HepG2 (cell line): ENCODE data around the gene PIK3IP1. TPM values are rescaled to one million over a fixed set of nuclear protein-coding genes. Genes with fewer than 3 reads are reported as not detected.
"Not testable (repeated sequence)": the region's sequence is repeated elsewhere in the genome, so short reads cannot be mapped to it uniquely, and the experiment has no call there.

Experiments
- ATAC-seq: fragments of 200-7000 bp; cut with Tn5 transposase; 3 replicates; pipeline ENCODE4 v1.9.1; 2020; ENCODE audit warnings: mild to moderate bottlenecking, moderate library complexity
- BruUV-seq: library from RNA; stranded (reverse); fragments of 400-500 nt; replicated peaks from 2 replicates; lab custom pipeline; 2021; lab: Mats Ljungman, UMichigan
- CTCF ChIA-PET: fragments of 300-600 bp; formaldehyde crosslinking; extraction: SDS; loops from one replicate; lab custom pipeline; 2021; ENCODE audit warnings: low total read pairs, inconsistent platforms, low intra/inter-chr PET ratio; lab: Yijun Ruan, JAX
- POLR2A ChIA-PET: fragments of 350-600 bp; sonication (Branson Sonifier 250); formaldehyde crosslinking; loops from one replicate; lab custom pipeline; 2020; ENCODE audit warnings: antibody characterized with exemption, inconsistent platforms; lab: Yijun Ruan, JAX
- DNase-seq: peaks from one replicate; pipeline ENCODE4 v3.0.0-alpha.2; 2015; ENCODE audit warnings: low spot score
- FAIRE-seq: peaks from 3 replicates; lab custom pipeline; 2011; peaks lifted over from hg19 to GRCh38; lab: Jason Lieb, UNC
- H2AFZ ChIP-seq: one replicate; pipeline ENCODE4 v1.6.1; 2011; ENCODE audit warnings: low read length, inconsistent platforms
- H3K27ac ChIP-seq: fragments of 300-600 bp; 3 replicates; pipeline ENCODE4 v1.8.0; 2011; ENCODE audit warnings: mixed run types, mild to moderate bottlenecking, mixed read lengths, low read length, inconsistent platforms; ENCODE audit not compliant: insufficient read depth; ENCODE audit errors: extremely low read length
- H3K27me3 ChIP-seq, 2 experiments: fragments of 200-600 bp in 1 of 2; 2 replicates in 1 of 2; 3 replicates in 1 of 2; pipeline versions ENCODE4 v1.6.0 to v1.8.0; 2011; ENCODE audit warnings: low read length in 2 of 2, mild to moderate bottlenecking in 2 of 2, moderate library complexity in 2 of 2, inconsistent platforms in 1 of 2; ENCODE audit not compliant: insufficient read depth in 2 of 2, control insufficient read depth in 1 of 2
- H3K36me3 ChIP-seq, 2 experiments: fragments of 200-600 bp in 1 of 2; replicated peaks in 1 of 2; 2 replicates in 1 of 2; 3 replicates in 1 of 2; pipeline versions ENCODE4 v1.5.1 to v1.8.0; 2011; ENCODE audit warnings: low read length in 2 of 2, inconsistent platforms in 1 of 2; ENCODE audit not compliant: insufficient read depth in 2 of 2, control insufficient read depth in 1 of 2
- H3K4me1 ChIP-seq: 2 replicates; pipeline ENCODE4 v1.5.1; 2012; ENCODE audit warnings: low read length, inconsistent platforms; ENCODE audit not compliant: insufficient read depth
- H3K4me2 ChIP-seq: 2 replicates; pipeline ENCODE4 v1.6.0; 2011; ENCODE audit warnings: low read depth, low read length, inconsistent platforms
- H3K4me3 ChIP-seq, 3 experiments: fragments of 200-600 bp in 1 of 3; sonication (generic), shearing (Covaris generic) in 1 of 3; replicated peaks in 1 of 3; 2 replicates each; pipeline ENCODE4 v1.5.1; 2011 to 2016; ENCODE audit warnings: low read length in 3 of 3, inconsistent platforms in 2 of 3, low read depth in 2 of 3, mild to moderate bottlenecking in 2 of 3, control low read depth in 1 of 3, mixed read lengths in 1 of 3; ENCODE audit not compliant: insufficient read depth in 1 of 3
- H3K79me2 ChIP-seq: one replicate; pipeline ENCODE4 v1.6.1; 2011; ENCODE audit warnings: low read length, inconsistent platforms; ENCODE audit not compliant: insufficient read depth
- H3K9ac ChIP-seq: 2 replicates; pipeline ENCODE4 v1.6.0; 2011; ENCODE audit warnings: mild to moderate bottlenecking, low read depth, low read length, inconsistent platforms; ENCODE audit not compliant: insufficient read depth
- H3K9me3 ChIP-seq: 2 replicates; pipeline ENCODE4 v1.5.1; 2012; ENCODE audit warnings: mild to moderate bottlenecking, low read length
- H4K20me1 ChIP-seq: 2 replicates; pipeline ENCODE4 v1.6.0; 2011; ENCODE audit warnings: inconsistent platforms, mild to moderate bottlenecking, low read length, moderate library complexity; ENCODE audit not compliant: insufficient read depth
- ATF1 ChIP-seq: IDR thresholded peaks from 2 replicates; pipeline ENCODE4 v1.6.1; 2016; ENCODE audit warnings: mild to moderate bottlenecking, control low read depth
- MIXL1 ChIP-seq: IDR thresholded peaks from 2 replicates; pipeline ENCODE4 v1.6.1; 2016
- TOE1 ChIP-seq: sonication (generic); formaldehyde crosslinking; IDR thresholded peaks from 2 replicates; pipeline ENCODE4 v1.4.0; 2020; ENCODE audit warnings: mild to moderate bottlenecking, missing genetic modification reagents
- ZBED4 ChIP-seq: sonication (generic); formaldehyde crosslinking; IDR thresholded peaks from 2 replicates; pipeline ENCODE4 v1.4.0; 2020; ENCODE audit warnings: missing genetic modification reagents, borderline replicate concordance
- WGBS: methylation state at CpG from one replicate; pipeline ENCODE4 v1.1.6; 2017; ENCODE audit warnings: low lambda C conversion rate; 5-methylcytosine and 5-hydroxymethylcytosine counted together
- in situ Hi-C: cut with HindIII; loops from 2 replicates; pipeline ENCODE4 v1.10.0; 2017; ENCODE audit warnings: low pct_unique_long_range_greater_than_20kb; ENCODE audit not compliant: extremely low pct_ligation_motif_present
- intact Hi-C: fragments of 100-400 bp; cut with micrococcal nuclease; formaldehyde crosslinking; loops from one replicate; pipeline ENCODE4 v1.10.0; 2022; ENCODE audit not compliant: unreplicated experiment
- polyA plus RNA-seq, 8 experiments: library from polyadenylated mRNA; depleted of rRNA in 3 of 8; stranded (reverse) in 7 of 8; unstranded in 1 of 8; fragments of >200 nt; fragmentation: Illumina TruSeq in 4 of 8; extraction: Trizol in 4 of 8; gene quantifications; 2 replicates each; pipeline versions ENCODE4 v1.2.1 to v1.2.3, GENCODE V29; 2011 to 2016; ENCODE audit warnings: low read depth in 4 of 8, missing spikeins in 1 of 8, mixed read lengths in 1 of 8; ENCODE audit not compliant: insufficient read depth in 1 of 8
- total RNA-seq, 5 experiments: library from RNA; depleted of rRNA; stranded (reverse); fragments of >200 nt; fragmentation: Illumina TruSeq; extraction: Trizol; gene quantifications; 2 replicates each; pipeline ENCODE4 v1.2.3, GENCODE V29; 2016; ENCODE audit warnings: low read depth in 1 of 5
- TF ChIP-seq, protein P1 (sequence below): IDR thresholded peaks from 2 replicates; pipeline ENCODE4 v1.6.1; 2016; ENCODE audit warnings: missing compliant biosample characterization, missing genetic modification reagents, borderline replicate concordance

Gene PIK3IP1
- total and polyA plus RNA-seq, 2 of the 13 experiments (the other 11 are each of a cell fraction or from before 2014, with no cell fraction given): 1.3 to 2.5 TPM

GRCh38 chr22:31246687-31247086, 45.6 kb downstream of the PIK3IP1 start:
- no peak overlapping the region for H3K9ac ChIP-seq
- H4K20me1 ChIP-seq: peaks cover 55% of the 10 kb centered on the region
- FAIRE-seq (no peak), ATAC-seq (no peak), DNase-seq (no peak)
- POLR2A ChIA-PET: no interaction called here
- no peak overlapping the region for H3K27ac ChIP-seq
- no peak overlapping the region for H3K4me3 ChIP-seq
- CTCF ChIA-PET: no interaction called here
- in situ Hi-C loops (no loop called here), intact Hi-C loops (no loop called here)
- no TSS peak for BruUV-seq
- H3K27me3 ChIP-seq: no peaks in the 10 kb centered on the region
- 95% methylated on average over 2 of the region's 2 CpGs for WGBS
- no peak overlapping the region for H3K4me2 ChIP-seq
- H3K4me1 ChIP-seq: peaks cover 63% of the 10 kb centered on the region
- no peaks in the 10 kb centered on the region for H3K9me3 ChIP-seq
- H3K79me2 ChIP-seq: peaks cover 55% of the 10 kb centered on the region
- TF ChIP-seq ZBED4 (CRISPR knock-in tag) (no peak), MIXL1 (CRISPR knock-in tag) (no peak), TOE1 (CRISPR knock-in tag) (no peak), ATF1 (CRISPR knock-in tag) (no peak)
- TF ChIP-seq, protein P1, sequence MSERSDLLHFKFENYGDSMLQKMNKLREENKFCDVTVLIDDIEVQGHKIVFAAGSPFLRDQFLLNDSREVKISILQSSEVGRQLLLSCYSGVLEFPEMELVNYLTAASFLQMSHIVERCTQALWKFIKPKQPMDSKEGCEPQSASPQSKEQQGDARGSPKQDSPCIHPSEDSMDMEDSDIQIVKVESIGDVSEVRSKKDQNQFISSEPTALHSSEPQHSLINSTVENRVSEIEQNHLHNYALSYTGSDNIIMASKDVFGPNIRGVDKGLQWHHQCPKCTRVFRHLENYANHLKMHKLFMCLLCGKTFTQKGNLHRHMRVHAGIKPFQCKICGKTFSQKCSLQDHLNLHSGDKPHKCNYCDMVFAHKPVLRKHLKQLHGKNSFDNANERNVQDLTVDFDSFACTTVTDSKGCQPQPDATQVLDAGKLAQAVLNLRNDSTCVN (CRISPR knock-in tag): no peak
- H2AFZ ChIP-seq: no peak overlapping the region
- H3K36me3 ChIP-seq: peaks cover 9 to 69% of the 10 kb centered on the region in 2 experiments

DNA sequence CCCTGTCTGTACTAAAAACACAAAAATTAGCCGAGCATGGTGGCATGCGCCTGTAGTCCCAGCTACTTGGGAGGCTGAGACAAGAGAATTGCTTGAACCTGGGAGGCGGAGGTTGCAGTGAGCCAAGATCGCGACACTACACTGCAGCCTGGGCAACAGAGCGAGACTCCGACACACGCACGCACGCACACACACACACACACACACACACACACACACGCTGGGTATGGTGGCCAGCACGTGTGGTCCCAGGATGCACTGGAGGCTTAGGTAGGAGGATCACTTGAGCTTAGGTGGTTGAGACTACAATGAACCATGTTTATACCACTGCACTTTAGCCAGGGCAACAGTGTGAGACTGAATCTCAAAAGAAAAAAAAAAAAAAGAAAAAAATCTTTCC, 46.3 kb downstream of the PIK3IP1 start:
- ATAC-seq, DNase-seq, BruUV-seq, CTCF ChIA-PET, FAIRE-seq, H3K27ac ChIP-seq, in situ Hi-C loops, H2AFZ ChIP-seq, intact Hi-C loops, H3K9ac ChIP-seq, H3K4me2 ChIP-seq, H3K9me3 ChIP-seq, H3K27me3 ChIP-seq, H3K4me3 ChIP-seq: not testable (repeated sequence)
- 87% methylated on average over 11 of the region's 12 CpGs for WGBS
- Histone ChIP-seq H4K20me1 (peaks cover 50% of the 10 kb centered on the region), H3K79me2 (peaks cover 55% of the 10 kb centered on the region), H3K4me1 (peaks cover 63% of the 10 kb centered on the region), H3K36me3 (peaks cover 9 to 68% of the 10 kb centered on the region in 2 experiments)
- POLR2A ChIA-PET: interaction anchor here (0.7 kb wide), 1 partner anchor 171 kb away, joined by 3 read pairs; no protein-coding TSS in a partner anchor
